Epithelial cell of proximal tubule (primary cell): Measurements from ENCODE around the gene THAP7. TPM values are rescaled to one million over a fixed set of nuclear protein-coding genes. Genes with fewer than 3 reads are reported as not detected.

Experiments used
- DNase-seq: peaks from one replicate; pipeline ENCODE4 v3.0.0-alpha.2; 2011; ENCODE audit warnings: low read depth
- H3K4me3 ChIP-seq: 2 replicates; pipeline ENCODE4 v1.5.1; 2011; ENCODE audit warnings: low read depth, mild to moderate bottlenecking, low read length
- total RNA-seq: library from RNA; depleted of rRNA; stranded (reverse); fragments of >200 nt; gene quantifications from 2 replicates; pipeline ENCODE4 v1.2.3, GENCODE V29; 2015
- TF ChIP-seq, protein P1 (sequence below): conservative IDR thresholded peaks from 2 replicates; pipeline ENCODE4 v1.5.1; 2012; ENCODE audit warnings: low read depth, mild to moderate bottlenecking, low read length

Gene THAP7
- total RNA-seq, 1 donor from 2014 or later = 24.6 TPM

DNA sequence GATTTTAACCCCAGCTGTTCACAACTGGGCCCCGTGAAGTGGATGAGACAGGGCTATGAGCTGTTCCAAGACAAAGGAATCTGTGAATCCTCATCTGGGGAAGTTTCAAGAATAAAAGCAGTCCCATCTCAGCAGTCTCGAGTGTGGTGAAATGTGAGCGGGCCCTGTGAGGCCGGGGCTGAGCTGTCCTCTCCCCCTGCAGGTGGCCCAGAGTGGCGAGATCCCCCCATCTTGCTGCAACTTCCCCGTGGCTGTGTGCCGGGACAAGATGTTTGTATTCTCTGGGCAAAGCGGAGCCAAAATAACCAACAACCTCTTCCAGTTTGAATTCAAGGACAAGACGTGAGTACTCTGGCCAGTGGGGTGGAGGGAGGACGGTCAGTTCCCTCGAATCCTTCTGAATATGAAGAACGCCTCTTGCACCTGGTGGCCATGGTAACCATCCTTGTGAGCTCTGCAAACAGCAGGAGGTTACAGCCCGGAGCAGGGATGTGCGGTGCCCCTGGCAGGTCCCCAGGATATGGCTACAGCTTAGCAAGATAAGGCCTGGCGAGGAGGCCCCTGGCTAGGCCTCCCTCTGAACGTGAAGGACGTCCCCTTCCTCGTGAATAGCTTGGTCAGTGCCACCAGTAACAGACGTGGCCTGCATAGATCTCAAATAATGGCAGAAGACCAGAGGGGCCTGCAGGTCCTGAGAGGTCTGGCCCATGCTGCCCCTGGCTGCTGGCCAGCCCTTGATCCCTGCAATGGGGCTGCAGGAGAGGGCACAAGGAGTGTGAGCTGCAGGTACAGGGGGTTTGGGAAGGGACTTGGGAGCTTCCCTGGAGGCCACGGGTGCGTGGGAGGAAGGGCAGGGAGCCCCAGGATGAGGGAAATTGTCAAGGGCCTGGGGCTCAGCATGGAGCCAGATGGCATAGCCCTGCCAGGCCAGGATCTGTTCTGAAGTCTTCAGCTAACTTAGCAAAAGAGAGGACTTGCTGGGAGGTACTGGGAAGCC is 11.4 kb downstream of the THAP7 start:
- TF ChIP-seq, protein P1, sequence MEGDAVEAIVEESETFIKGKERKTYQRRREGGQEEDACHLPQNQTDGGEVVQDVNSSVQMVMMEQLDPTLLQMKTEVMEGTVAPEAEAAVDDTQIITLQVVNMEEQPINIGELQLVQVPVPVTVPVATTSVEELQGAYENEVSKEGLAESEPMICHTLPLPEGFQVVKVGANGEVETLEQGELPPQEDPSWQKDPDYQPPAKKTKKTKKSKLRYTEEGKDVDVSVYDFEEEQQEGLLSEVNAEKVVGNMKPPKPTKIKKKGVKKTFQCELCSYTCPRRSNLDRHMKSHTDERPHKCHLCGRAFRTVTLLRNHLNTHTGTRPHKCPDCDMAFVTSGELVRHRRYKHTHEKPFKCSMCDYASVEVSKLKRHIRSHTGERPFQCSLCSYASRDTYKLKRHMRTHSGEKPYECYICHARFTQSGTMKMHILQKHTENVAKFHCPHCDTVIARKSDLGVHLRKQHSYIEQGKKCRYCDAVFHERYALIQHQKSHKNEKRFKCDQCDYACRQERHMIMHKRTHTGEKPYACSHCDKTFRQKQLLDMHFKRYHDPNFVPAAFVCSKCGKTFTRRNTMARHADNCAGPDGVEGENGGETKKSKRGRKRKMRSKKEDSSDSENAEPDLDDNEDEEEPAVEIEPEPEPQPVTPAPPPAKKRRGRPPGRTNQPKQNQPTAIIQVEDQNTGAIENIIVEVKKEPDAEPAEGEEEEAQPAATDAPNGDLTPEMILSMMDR = no peak
- no peak for DNase-seq
- H3K4me3 ChIP-seq = no peak overlapping the region

DNA sequence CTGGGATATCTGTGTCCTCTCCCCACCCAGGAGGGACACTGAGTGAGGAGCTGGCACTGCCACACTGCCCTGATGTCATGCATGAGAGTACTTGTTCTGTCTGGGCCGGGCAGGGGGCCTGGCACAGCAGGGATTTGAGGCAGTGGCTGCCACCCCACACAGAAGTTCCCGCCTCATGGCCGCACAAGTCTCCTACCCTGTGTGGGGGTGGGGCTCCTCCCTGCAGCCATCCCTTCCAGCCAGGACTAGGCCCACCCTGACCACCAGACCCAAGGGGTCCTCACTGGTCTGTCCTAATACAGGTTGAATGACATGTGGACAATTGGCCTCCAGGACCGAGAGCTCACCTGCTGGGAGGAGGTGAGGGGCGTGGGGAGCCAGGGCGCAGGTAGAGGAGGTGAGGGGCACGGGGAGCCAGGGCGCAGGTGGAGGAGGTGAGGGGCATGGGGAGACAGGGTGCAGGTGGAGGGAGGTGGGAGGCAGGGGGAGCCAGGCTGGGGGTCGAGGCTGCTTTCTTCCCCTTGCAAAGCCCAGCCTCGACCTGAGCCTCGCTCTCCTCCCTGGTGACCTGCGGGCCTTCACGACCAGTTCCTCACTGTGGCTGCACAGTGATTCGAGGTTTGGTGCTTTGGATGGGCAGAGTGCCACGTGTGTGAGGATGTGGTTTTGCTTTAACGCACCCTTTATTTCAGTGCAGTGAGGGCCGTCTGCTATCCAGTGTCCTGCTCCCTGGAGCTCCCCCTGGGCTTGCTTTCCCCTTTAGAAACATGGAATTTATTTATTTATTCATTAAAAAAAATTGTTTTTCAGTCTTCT is 12.4 kb downstream of the THAP7 start:
- no peak overlapping the region for H3K4me3 ChIP-seq
- no peak for DNase-seq
- TF ChIP-seq, protein P1 = no peak

DNA sequence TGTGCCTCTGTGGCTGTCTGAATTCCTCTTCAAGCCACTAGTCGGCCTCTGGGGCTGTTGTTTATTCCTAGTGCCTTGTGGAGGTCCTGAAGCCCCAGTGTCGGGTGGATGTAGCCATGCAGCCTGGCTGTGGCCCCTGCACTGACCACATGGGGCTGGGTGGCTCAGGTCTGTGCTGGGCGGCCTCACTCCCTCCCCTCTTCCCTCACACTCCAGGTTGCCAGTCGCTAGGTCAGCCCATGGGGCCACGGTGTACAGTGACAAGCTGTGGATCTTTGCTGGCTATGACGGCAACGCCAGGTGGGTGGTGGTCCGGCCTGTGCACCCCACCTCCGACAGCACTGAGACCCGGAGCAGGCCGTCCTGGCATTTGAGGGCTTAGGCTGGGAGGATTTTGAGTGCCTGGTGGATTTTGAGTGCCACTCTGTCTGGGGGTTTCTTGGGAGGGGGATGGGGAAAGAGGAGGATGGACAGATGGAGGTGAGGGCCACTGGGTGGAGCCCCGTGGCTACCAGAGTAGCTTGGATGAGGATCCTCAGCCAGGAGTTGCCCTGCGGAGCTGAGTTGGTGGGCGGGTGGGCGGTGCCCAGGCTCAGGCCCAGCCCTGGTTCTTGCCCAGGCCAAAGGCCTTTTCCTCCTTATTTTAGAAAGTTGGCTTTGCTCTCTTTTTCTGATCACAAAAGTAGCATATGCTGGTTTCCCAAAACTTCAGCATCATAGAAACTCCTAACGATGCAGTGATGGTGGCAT is 13.2 kb downstream of the THAP7 start:
- H3K4me3 ChIP-seq = no peak overlapping the region
- TF ChIP-seq, protein P1 = no peak
- DNase-seq = no peak

DNA sequence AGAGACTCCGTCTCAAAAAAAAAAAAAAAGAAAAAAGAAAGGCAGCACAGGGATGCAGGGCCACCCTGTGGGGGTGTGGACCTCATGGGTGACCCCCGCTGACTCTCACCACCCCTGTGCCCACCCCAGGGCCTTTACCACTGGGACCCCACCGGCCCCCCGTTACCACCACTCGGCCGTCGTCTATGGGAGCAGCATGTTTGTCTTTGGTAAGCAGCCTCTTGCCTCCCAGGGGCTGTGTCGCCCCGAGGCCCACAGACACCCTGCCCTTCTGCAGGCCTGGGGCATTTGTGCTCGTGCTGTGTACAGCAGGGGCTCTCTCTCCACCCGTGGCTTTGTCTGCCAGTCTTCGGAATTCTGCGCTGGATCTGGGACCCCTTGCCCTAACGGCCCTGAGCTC is 14.5 kb downstream of the THAP7 start:
- no peak overlapping the region for H3K4me3 ChIP-seq
- TF ChIP-seq, protein P1 = no peak
- no peak for DNase-seq

DNA sequence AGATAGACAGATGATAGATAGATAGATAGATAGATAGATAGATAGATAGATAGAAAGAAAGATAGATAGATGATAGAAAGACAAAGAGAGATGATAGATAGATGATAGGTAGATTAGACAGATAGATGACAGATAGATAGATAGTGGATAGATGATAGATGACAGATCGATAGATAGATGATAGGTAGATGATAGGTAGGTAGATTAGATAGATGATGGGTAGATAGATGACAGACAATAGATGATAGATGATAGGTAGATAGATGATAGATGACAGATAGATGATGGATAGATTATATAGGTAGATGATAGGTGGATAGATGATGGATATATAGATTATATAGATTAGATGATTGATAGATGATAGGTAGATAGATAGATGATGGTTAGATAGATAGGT is 15.6 kb downstream of the THAP7 start:
- TF ChIP-seq, protein P1 = no peak
- no peak for DNase-seq
- H3K4me3 ChIP-seq = no peak overlapping the region

DNA sequence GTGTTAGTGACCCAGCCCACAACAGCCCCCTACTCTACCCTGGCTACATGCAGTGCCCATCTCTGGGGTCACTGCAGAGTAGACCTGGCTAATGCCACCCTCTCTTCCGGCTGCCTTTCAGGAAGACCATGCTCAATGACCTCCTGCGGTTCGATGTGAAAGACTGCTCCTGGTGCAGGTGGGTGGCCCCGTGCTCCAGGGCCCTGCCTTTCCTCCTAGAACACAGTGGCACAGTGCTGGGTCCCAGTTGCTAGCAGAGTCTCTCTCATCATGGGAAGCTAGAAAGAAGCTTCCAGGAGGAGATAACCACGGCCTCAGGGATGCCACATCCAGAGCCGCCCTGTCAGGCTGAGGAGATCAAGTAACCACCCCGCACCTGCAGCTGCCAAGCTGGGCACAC is 16.2 kb downstream of the THAP7 start:
- H3K4me3 ChIP-seq = no peak overlapping the region
- no peak for DNase-seq
- TF ChIP-seq, protein P1 = no peak
